ENCODE measurements around the gene FGFR4.

GRCh38 chr5:177077335-177077734, 9.4 kb upstream of the FGFR4 start:
- no peak for TF ChIP-seq CTCF (IDR thresholded peaks at IDR 0.05)
- no peak for TF ChIP-seq POLR2AphosphoS5 (IDR thresholded peaks at IDR 0.05)
- TF ChIP-seq POLR2A (IDR thresholded peaks at IDR 0.05; ENCODE audit: low read depth), result no peak
- no peak for TF ChIP-seq EP300 (IDR thresholded peaks at IDR 0.05)

Measured in esophagus muscularis mucosa (tissue), 4 donors.